ENCODE data around the gene PPIE. TPM values are rescaled to one million over a fixed set of nuclear protein-coding genes. Genes with fewer than 3 reads are reported as not detected.

PPIE gene
- total and polyA plus RNA-seq, 8 donors, result 34.9 to 206 (median 48.8) TPM

DNA sequence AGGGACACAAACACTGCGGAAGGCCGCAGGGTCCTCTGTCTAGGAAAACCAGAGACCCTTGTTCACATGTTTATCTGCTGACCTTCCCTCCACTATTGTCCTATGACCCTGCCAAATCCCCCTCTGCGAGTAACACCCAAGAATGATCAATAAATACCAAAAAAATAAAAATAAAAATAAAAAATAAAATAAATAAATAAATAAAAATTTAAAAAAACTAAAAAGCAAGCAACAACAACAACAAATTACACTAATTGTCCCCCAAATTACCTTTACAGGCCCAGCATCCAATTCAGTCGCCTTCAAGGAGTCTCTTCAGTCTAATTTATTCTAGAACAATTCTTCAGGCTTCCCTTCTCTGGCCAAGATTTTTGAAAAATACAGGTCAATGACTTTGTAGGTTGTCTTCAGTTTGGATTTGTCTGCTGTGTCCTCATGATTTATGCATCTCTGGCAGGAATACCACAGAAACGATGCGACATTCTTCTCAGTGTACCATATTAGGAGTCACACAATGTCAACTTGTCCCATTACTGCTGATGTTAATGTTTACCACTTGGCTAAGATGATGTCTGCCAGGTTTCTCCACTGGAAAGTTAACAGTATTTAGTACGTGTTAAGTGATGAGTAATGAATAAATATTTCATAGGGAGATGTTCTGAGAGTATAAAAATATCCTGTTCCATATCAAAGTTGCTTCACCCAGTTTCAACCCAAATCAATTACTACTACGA, 70.3 kb downstream of the PPIE start:
- Histone ChIP-seq H3K27me3 (no peaks in the 10 kb centered on the region), H3K4me3 (no peak overlapping the region), H3K4me1 (no peaks in the 10 kb centered on the region), H3K36me3 (no peaks in the 10 kb centered on the region), H3K27ac (no peak overlapping the region), H3K9me3 (no peaks in the 10 kb centered on the region)
- no peak for DNase-seq
- WGBS, 5 donors, result 75 to 83% (median 77%) methylated on average over 6 to 8 of the region's 8 CpGs
- no peak for TF ChIP-seq POLR2A (IDR thresholded peaks at IDR 0.05)
- no peak for TF ChIP-seq POLR2AphosphoS5 (IDR thresholded peaks at IDR 0.05)
- TF ChIP-seq CTCF (IDR thresholded peaks at IDR 0.05), result no peak
- TF ChIP-seq EP300 (IDR thresholded peaks at IDR 0.05), result no peak
- intact Hi-C loops (cut with DNase I; ENCODE audit: low total_unique reads), result no loop called here

- TF ChIP-seq POLR2AphosphoS5 (IDR thresholded peaks at IDR 0.05) (no peak), CTCF (IDR thresholded peaks at IDR 0.05) (no peak), POLR2A (IDR thresholded peaks at IDR 0.05) (no peak), EP300 (IDR thresholded peaks at IDR 0.05) (no peak)
- intact Hi-C loops (cut with DNase I; ENCODE audit: low total_unique reads), result no loop called here
- WGBS, 5 donors, result 75 to 90% (median 80%) methylated on average over 3 of the region's 3 CpGs
These were observed 74.2 kb downstream of the PPIE start for GRCh38 chr1:39812913-39813312.

More at GRCh38 chr1:39812913-39813312, 74.2 kb downstream of the PPIE start:
- peaks cover 0 to 17% (median 0%) of the 10 kb centered on the region in 3 donors for H3K27me3 ChIP-seq
- peaks cover under 1 to 17% (median 5%) of the 10 kb centered on the region in 4 donors for H3K4me1 ChIP-seq
- H3K27ac ChIP-seq, result no peak overlapping the region
- no peaks in the 10 kb centered on the region for H3K36me3 ChIP-seq
- no peaks in the 10 kb centered on the region for H3K9me3 ChIP-seq
- H3K4me3 ChIP-seq, result no peak overlapping the region
- DNase-seq, result no peak

Small RNAs within 50 kb of the gene (small RNA-seq; reads per million reads assigned to genes)
- 0 reads per million in 4 donors for gene AL033527.1
- gene RNU7-121P, result 0 reads per million in 4 donors

Other genes with a start within 250 kb of the PPIE start
- gene BMP8A, start 247.2 kb upstream of the PPIE start, total RNA-seq, result not detected
- not detected for gene BMP8A, start 247.2 kb upstream of the PPIE start, polyA plus RNA-seq
- gene PABPC4, start 162.1 kb upstream of the PPIE start, total RNA-seq, result 100 to 1,000 TPM; 134 to 236 (median 174) TPM
- gene PABPC4, start 162.1 kb upstream of the PPIE start, polyA plus RNA-seq, result 100 to 1,000 TPM; 173 to 231 (median 222) TPM
- 1 to 10 TPM in 2 of 5 donors, under 1 TPM in 2, not detected in 1; 0.45 to 4.8 (median 2.2) TPM for gene HEYL, start 99.2 kb upstream of the PPIE start, total RNA-seq
- gene HEYL, start 99.2 kb upstream of the PPIE start, polyA plus RNA-seq, result 1 to 10 TPM; 1.0 to 6.0 (median 3.4) TPM
- gene NT5C1A, start 66.8 kb upstream of the PPIE start, total RNA-seq, result under 1 TPM in 1 of 5 donors, not detected in 4; 0.92 TPM
- gene NT5C1A, start 66.8 kb upstream of the PPIE start, polyA plus RNA-seq, result under 1 TPM in 1 of 3 donors, not detected in 2; 0.76 TPM
- 1 to 10 TPM in 1 of 5 donors, under 1 TPM in 1, not detected in 3; 0.14 to 1.5 TPM for gene HPCAL4, start 47.4 kb upstream of the PPIE start, total RNA-seq
- under 1 TPM; 0.06 to 0.15 (median 0.15) TPM for gene HPCAL4, start 47.4 kb upstream of the PPIE start, polyA plus RNA-seq
- 1 to 10 TPM in 2 of 5 donors, not detected in 3; 3.1 to 4.8 TPM for gene OXCT2, start 32.5 kb downstream of the PPIE start, total RNA-seq
- gene OXCT2, start 32.5 kb downstream of the PPIE start, polyA plus RNA-seq, result 1 to 10 TPM in 2 of 3 donors, under 1 TPM in 1; 0.53 to 1.5 (median 1.5) TPM
- 1 to 10 TPM in 3 of 5 donors, under 1 TPM in 1, not detected in 1; 0.14 to 5.2 (median 1.6) TPM for gene BMP8B, start 50.0 kb downstream of the PPIE start, total RNA-seq
- under 1 TPM; 0.31 to 0.68 (median 0.37) TPM for gene BMP8B, start 50.0 kb downstream of the PPIE start, polyA plus RNA-seq
- gene TRIT1, start 144.6 kb downstream of the PPIE start, total RNA-seq, result 10 to 100 TPM in 3 of 5 donors, 1 to 10 TPM in 2; 4.3 to 42.0 (median 10.5) TPM
- 10 to 100 TPM; 10.3 to 18.5 (median 11.0) TPM for gene TRIT1, start 144.6 kb downstream of the PPIE start, polyA plus RNA-seq
- 10 to 100 TPM in 1 of 5 donors, 1 to 10 TPM in 3, not detected in 1; 4.5 to 39.4 (median 5.8) TPM for gene MYCL, start 163.0 kb downstream of the PPIE start, total RNA-seq
- 1 to 10 TPM in 2 of 3 donors, under 1 TPM in 1; 0.61 to 4.4 (median 1.7) TPM for gene MYCL, start 163.0 kb downstream of the PPIE start, polyA plus RNA-seq
- gene MFSD2A, start 216.3 kb downstream of the PPIE start, total RNA-seq, result 10 to 100 TPM in 1 of 5 donors, 1 to 10 TPM in 3, not detected in 1; 2.0 to 16.1 (median 7.0) TPM
- gene MFSD2A, start 216.3 kb downstream of the PPIE start, polyA plus RNA-seq, result 1 to 10 TPM in 1 of 3 donors, under 1 TPM in 2; 0.75 to 9.1 (median 0.76) TPM